Fibroblast of mammary gland (primary cell): ENCODE measurements around the gene CRYGA.
"Not testable (repeated sequence)": the region's sequence is repeated elsewhere in the genome, so short reads cannot be mapped to it uniquely, and the experiment has no call there.

Source experiments
- DNase-seq: peaks from one replicate; pipeline ENCODE4 v3.0.0-alpha.2; 2010; ENCODE audit warnings: low read depth
- H3K4me3 ChIP-seq: 2 replicates; pipeline ENCODE4 v1.5.1; 2011; ENCODE audit warnings: low read depth, mild to moderate bottlenecking, low read length, moderate library complexity; ENCODE audit not compliant: control insufficient read depth
- CTCF ChIP-seq: conservative IDR thresholded peaks from 2 replicates; pipeline ENCODE4 v1.5.1; 2011; ENCODE audit warnings: low read depth, low read length, inconsistent platforms; ENCODE audit not compliant: control insufficient read depth, insufficient read depth

The CRYGA gene

DNA sequence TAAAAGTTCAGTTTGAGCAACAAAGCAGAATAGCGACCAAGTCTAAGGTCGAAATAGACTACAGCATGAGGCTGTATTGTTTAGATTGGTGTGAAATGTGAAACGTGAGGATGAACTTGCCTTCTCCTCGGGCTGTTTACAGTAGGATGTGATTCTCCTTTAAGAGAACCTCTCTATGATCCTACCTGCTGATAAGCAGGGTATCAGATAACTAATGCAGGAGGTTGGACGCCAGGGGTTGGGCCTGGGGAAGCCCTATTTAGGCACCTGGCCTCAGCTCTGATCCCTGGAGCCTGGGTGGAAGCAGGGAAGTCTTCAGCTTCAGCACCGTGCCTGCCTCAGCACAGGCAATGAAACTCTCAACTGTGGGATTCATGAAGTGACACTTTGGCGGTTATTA, 50.4 kb downstream of the CRYGA start:
- H3K4me3 ChIP-seq = no peak overlapping the region
- TF ChIP-seq CTCF = no peak
- DNase-seq = no peak

DNA sequence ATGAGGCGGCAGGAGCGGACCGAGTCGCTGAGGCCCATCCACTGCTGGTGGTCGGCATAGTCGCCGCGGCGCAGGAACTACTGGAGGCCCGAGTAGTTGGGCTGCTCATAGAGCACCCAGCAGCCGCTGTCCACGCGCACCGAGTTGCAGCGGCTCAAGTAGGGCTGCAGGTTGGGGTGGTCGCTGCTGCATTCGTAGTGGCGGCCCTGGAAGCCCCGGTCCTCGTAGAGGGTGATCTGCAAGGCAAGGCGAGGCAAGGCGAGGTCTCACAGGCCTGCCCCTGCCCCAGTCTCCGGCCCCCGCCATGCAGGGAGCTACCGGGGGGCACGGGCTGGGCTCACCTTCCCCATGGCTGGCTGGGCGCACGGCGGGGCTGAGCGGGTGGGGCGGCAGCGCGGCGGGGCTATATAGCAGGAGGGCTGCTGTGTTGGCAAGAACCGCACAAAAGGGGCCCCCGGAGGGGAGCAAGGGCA, 51.1 kb downstream of the CRYGA start:
- not testable (repeated sequence) for H3K4me3 ChIP-seq, DNase-seq
